GM12892 (cell line): ENCODE results near the gene PDE6A.

ENCODE experiments used
- POLR2A ChIP-seq: IDR thresholded peaks from 2 replicates; pipeline ENCODE4 v1.6.1; 2011; ENCODE audit warnings: low read depth, low read length, control low read depth
- POLR2AphosphoS5 ChIP-seq: IDR thresholded peaks from 2 replicates; pipeline ENCODE4 v1.6.1; 2011; ENCODE audit warnings: low read depth, low read length, control low read depth

- TF ChIP-seq POLR2A = peak; percentile 95
- peak; percentile 95 for TF ChIP-seq POLR2AphosphoS5
Measured at GRCh38 chr5:149960272-149961185, 15.9 kb upstream of the PDE6A start, which contains the start of gene SLC26A2.
